Testis (tissue), 2 donors: Measurements from ENCODE around the gene TTC39A.

Experiments
- POLR2A ChIP-seq: fragments of 450-650 bp; IDR thresholded peaks from one replicate; pipeline ENCODE4 v1.6.1; 2017; ENCODE audit warnings: antibody characterized with exemption, mild to moderate bottlenecking, moderate library complexity
- TF ChIP-seq, protein P1 (sequence below), 3 experiments: fragments of 450-650 bp in 2 of 3; fragments of 200-600 bp in 1 of 3; sonication (generic) in 1 of 3; IDR thresholded peaks; one replicate each; pipeline ENCODE4 v1.5.1; 2016 to 2019; ENCODE audit warnings: antibody characterized with exemption in 3 of 3, mild to moderate bottlenecking in 2 of 3, moderate library complexity in 1 of 3

DNA sequence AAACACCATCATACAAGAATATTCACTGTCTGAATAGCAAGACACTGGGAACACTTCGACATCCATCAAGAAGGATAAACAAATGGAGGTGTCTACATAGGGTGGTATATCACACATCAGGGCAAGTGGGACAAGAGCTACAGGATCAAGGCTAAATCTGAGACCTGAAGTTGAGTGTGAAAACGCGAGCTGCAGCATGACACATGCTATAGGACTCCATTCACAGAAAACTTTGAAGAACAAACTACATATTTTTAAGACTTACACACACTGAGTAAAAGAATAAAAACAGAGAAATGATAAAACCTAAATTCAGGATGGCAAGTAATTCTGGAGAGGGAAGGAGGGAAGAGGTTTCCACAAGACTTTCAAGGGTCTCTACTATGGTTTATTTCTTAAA, 2.1 kb downstream of the TTC39A start:
- TF ChIP-seq POLR2A: no peak
- TF ChIP-seq, protein P1, sequence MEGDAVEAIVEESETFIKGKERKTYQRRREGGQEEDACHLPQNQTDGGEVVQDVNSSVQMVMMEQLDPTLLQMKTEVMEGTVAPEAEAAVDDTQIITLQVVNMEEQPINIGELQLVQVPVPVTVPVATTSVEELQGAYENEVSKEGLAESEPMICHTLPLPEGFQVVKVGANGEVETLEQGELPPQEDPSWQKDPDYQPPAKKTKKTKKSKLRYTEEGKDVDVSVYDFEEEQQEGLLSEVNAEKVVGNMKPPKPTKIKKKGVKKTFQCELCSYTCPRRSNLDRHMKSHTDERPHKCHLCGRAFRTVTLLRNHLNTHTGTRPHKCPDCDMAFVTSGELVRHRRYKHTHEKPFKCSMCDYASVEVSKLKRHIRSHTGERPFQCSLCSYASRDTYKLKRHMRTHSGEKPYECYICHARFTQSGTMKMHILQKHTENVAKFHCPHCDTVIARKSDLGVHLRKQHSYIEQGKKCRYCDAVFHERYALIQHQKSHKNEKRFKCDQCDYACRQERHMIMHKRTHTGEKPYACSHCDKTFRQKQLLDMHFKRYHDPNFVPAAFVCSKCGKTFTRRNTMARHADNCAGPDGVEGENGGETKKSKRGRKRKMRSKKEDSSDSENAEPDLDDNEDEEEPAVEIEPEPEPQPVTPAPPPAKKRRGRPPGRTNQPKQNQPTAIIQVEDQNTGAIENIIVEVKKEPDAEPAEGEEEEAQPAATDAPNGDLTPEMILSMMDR (IDR thresholded peaks at IDR 0.05): no peak
